SK-N-SH (cell line): Measurements from ENCODE around the gene BOC. TPM values are rescaled to one million over a fixed set of nuclear protein-coding genes. Genes with fewer than 3 reads are reported as not detected.

Experiments used
- CTCF ChIA-PET: fragments of 300-600, 350-600 bp; formaldehyde crosslinking; extraction: SDS; loops from one replicate; lab custom pipeline; 2021; lab: Yijun Ruan, JAX
- POLR2A ChIA-PET: fragments of 350-600 bp; sonication (Branson Sonifier 250); formaldehyde crosslinking; extraction: SDS; loops from one replicate; lab custom pipeline; 2020; ENCODE audit warnings: antibody characterized with exemption, inconsistent platforms; lab: Yijun Ruan, JAX
- DNase-seq: peaks from one replicate; pipeline ENCODE4 v3.0.0; 2012
- H2AFZ ChIP-seq: fragments of 200-600 bp; sonication (generic); 2 replicates; pipeline ENCODE4 v1.8.1; 2016; ENCODE audit warnings: antibody characterized with exemption, mild to moderate bottlenecking, low read depth
- H3F3A ChIP-seq: fragments of 200-600 bp; sonication (generic); replicated peaks from 2 replicates; pipeline ENCODE3; 2016; ENCODE audit warnings: antibody characterized with exemption, mild to moderate bottlenecking; ENCODE audit not compliant: insufficient read depth
- H3K27ac ChIP-seq, 2 experiments: fragments of 200-500 bp in 1 of 2; fragments of 200-600 bp in 1 of 2; sonication (Bioruptor generic) in 1 of 2; sonication (generic), shearing (Covaris generic) in 1 of 2; 2 replicates each; pipeline versions ENCODE4 v1.5.1 to v1.6.1; 2014 to 2016; ENCODE audit warnings: low read depth in 2 of 2, inconsistent platforms in 1 of 2, low read length in 1 of 2, mild to moderate bottlenecking in 1 of 2, mixed read lengths in 1 of 2
- H3K27me3 ChIP-seq: fragments of 200-600 bp; sonication (generic), shearing (Covaris generic); 2 replicates; pipeline ENCODE4 v1.6.1; 2016; ENCODE audit warnings: mixed run types; ENCODE audit not compliant: insufficient read depth
- H3K36me3 ChIP-seq, 2 experiments: fragments of 200-500 bp in 1 of 2; fragments of 200-600 bp in 1 of 2; sonication (Bioruptor generic) in 1 of 2; sonication (generic) in 1 of 2; replicated peaks in 1 of 2; 2 replicates each; pipeline versions ENCODE3 to v1.5.1; 2014 to 2016; ENCODE audit warnings: low read length in 1 of 2, mild to moderate bottlenecking in 1 of 2; ENCODE audit not compliant: insufficient read depth in 2 of 2, control insufficient read depth in 1 of 2
- H3K4me1 ChIP-seq, 2 experiments: fragments of 200-500 bp in 1 of 2; fragments of 200-600 bp in 1 of 2; sonication (Bioruptor generic) in 1 of 2; sonication (generic), shearing (Covaris generic) in 1 of 2; 2 replicates each; pipeline versions ENCODE4 v1.5.1 to v1.6.1; 2014 to 2016; ENCODE audit warnings: low read depth in 1 of 2, low read length in 1 of 2, mixed run types in 1 of 2; ENCODE audit not compliant: insufficient read depth in 2 of 2, control insufficient read depth in 1 of 2
- H3K4me2 ChIP-seq: fragments of 200-600 bp; sonication (generic), shearing (Covaris generic); 2 replicates; pipeline ENCODE4 v1.6.1; 2017; ENCODE audit warnings: mixed run types
- H3K4me3 ChIP-seq, 2 experiments: fragments of 200-500 bp in 1 of 2; fragments of 200-600 bp in 1 of 2; sonication (Bioruptor generic) in 1 of 2; sonication (generic), shearing (Covaris generic) in 1 of 2; 2 replicates each; pipeline versions ENCODE4 v1.5.1 to v1.8.1; 2014 to 2016; ENCODE audit warnings: low read depth in 2 of 2, inconsistent platforms in 1 of 2, low read length in 1 of 2, mild to moderate bottlenecking in 1 of 2, mixed read lengths in 1 of 2, moderate library complexity in 1 of 2
- H3K79me2 ChIP-seq: fragments of 200-600 bp; sonication (generic); 2 replicates; pipeline ENCODE4 v1.8.1; 2017; ENCODE audit warnings: mild to moderate bottlenecking; ENCODE audit not compliant: insufficient read depth
- H3K9ac ChIP-seq: fragments of 200-600 bp; sonication (generic); 2 replicates; pipeline ENCODE4 v1.6.1; 2017; ENCODE audit warnings: mixed run types
- H3K9me2 ChIP-seq: fragments of 200-600 bp; sonication (generic); 2 replicates; pipeline ENCODE4 v1.6.1; 2017; ENCODE audit warnings: mixed run types
- H3K9me3 ChIP-seq: fragments of 200-600 bp; sonication (generic); 2 replicates; pipeline ENCODE4 v1.6.1; 2017; ENCODE audit warnings: mixed run types, mild to moderate bottlenecking, moderate library complexity
- H4K20me1 ChIP-seq: fragments of 200-600 bp; sonication (generic); 2 replicates; pipeline ENCODE4 v1.6.1; 2017; ENCODE audit warnings: mild to moderate bottlenecking, mixed run types; ENCODE audit not compliant: insufficient read depth
- CTCF ChIP-seq: fragments of 200-600 bp; sonication (generic); IDR thresholded peaks from 2 replicates; pipeline ENCODE4 v1.6.1; 2017; ENCODE audit warnings: antibody characterized with exemption, mild to moderate bottlenecking, moderate library complexity
- ELF1 ChIP-seq: IDR thresholded peaks from 2 replicates; pipeline ENCODE4 v1.4.0; 2012
- EZH2phosphoT487 ChIP-seq: fragments of 200-600 bp; sonication (generic); IDR thresholded peaks from 2 replicates; pipeline ENCODE4 v1.6.1; 2017; ENCODE audit warnings: low read depth, mixed run types, mild to moderate bottlenecking, antibody characterized with exemption, moderate library complexity, borderline replicate concordance
- FOXM1 ChIP-seq: IDR thresholded peaks from 2 replicates; pipeline ENCODE4 v1.4.0; 2012; ENCODE audit warnings: low read depth, mild to moderate bottlenecking
- GABPA ChIP-seq: IDR thresholded peaks from 2 replicates; pipeline ENCODE4 v1.4.0; 2012; ENCODE audit warnings: low read depth, mild to moderate bottlenecking
- IRF3 ChIP-seq: fragments of 150-350 bp; IDR thresholded peaks from 2 replicates; pipeline ENCODE4 v1.6.1; 2016; ENCODE audit warnings: mild to moderate bottlenecking, low read depth, low read length
- MAX ChIP-seq: IDR thresholded peaks from 2 replicates; pipeline ENCODE4 v1.4.0; 2012; ENCODE audit warnings: low read depth
- MEF2A ChIP-seq: IDR thresholded peaks from 2 replicates; pipeline ENCODE4 v1.4.0; 2012; ENCODE audit warnings: low read depth, borderline replicate concordance
- NRF1 ChIP-seq: IDR thresholded peaks from 2 replicates; pipeline ENCODE4 v1.6.1; 2012; ENCODE audit warnings: low read depth, mild to moderate bottlenecking, low read length
- RCOR1 ChIP-seq: fragments of 150-350 bp; IDR thresholded peaks from 2 replicates; pipeline ENCODE4 v1.6.1; 2017; ENCODE audit warnings: antibody characterized with exemption, low read length
- REST ChIP-seq: IDR thresholded peaks from 2 replicates; pipeline ENCODE4 v1.6.1; 2012; ENCODE audit warnings: mild to moderate bottlenecking, low read depth, low read length, moderate library complexity
- RXRA ChIP-seq: IDR thresholded peaks from 2 replicates; pipeline ENCODE4 v1.4.0; 2012; ENCODE audit warnings: low read depth, mild to moderate bottlenecking, borderline replicate concordance
- TEAD4 ChIP-seq: IDR thresholded peaks from 2 replicates; pipeline ENCODE4 v1.4.0; 2012; ENCODE audit warnings: mild to moderate bottlenecking, borderline replicate concordance; ENCODE audit not compliant: insufficient read depth
- USF1 ChIP-seq: IDR thresholded peaks from 2 replicates; pipeline ENCODE4 v1.4.0; 2012; ENCODE audit warnings: low read depth, borderline replicate concordance
- USF2 ChIP-seq: fragments of 150-350 bp; IDR thresholded peaks from 2 replicates; pipeline ENCODE4 v1.6.1; 2017; ENCODE audit warnings: antibody characterized with exemption, low read length, low read depth, borderline replicate concordance
- YY1 ChIP-seq: IDR thresholded peaks from 2 replicates; pipeline ENCODE4 v1.4.0; 2012; ENCODE audit warnings: low read depth, mild to moderate bottlenecking
- ZBTB33 ChIP-seq: IDR thresholded peaks from 2 replicates; pipeline ENCODE4 v1.4.0; 2012; ENCODE audit warnings: low read depth, borderline replicate concordance
- WGBS: methylation state at CpG from one replicate; pipeline ENCODE4 v1.1.6; 2017; ENCODE audit warnings: low lambda C conversion rate; 5-methylcytosine and 5-hydroxymethylcytosine counted together
- polyA plus RNA-seq, 3 experiments: library from polyadenylated mRNA; depleted of rRNA; stranded (reverse); fragments of >200 nt; gene quantifications; 2 replicates each; pipeline ENCODE4 v1.2.3, GENCODE V29; 2012

The BOC gene
- polyA plus RNA-seq, 1 of the 3 experiments (the other 2 are of a cell fraction) = 6.6 TPM

GRCh38 chr3:113261626-113262303 is 50.4 kb downstream of the BOC start (continued):
- TF ChIP-seq ZBTB33 = no peak
- TF ChIP-seq EZH2phosphoT487 = no peak
- TF ChIP-seq IRF3 = no peak
- no peak for TF ChIP-seq GABPA
- no peak for TF ChIP-seq TEAD4
- TF ChIP-seq NRF1 = no peak
- TF ChIP-seq, all 33 proteins: peak for 0

GRCh38 chr3:113262304-113262665 is 50.9 kb downstream of the BOC start:
- no peak overlapping the region for H2AFZ ChIP-seq
- H3K4me1 ChIP-seq = peaks cover 0 to 14% of the 10 kb centered on the region in 2 experiments; a peak in 1 of 4 replicates
- no peaks in the 10 kb centered on the region for H3K9me3 ChIP-seq
- H3K9me2 ChIP-seq = no peaks in the 10 kb centered on the region
- H3K4me3 ChIP-seq = no peak overlapping the region
- H3K4me2 ChIP-seq = no peak overlapping the region
- no peaks in the 10 kb centered on the region for H4K20me1 ChIP-seq
- H3K27me3 ChIP-seq = no peaks in the 10 kb centered on the region
- POLR2A ChIA-PET = no interaction called here
- no peaks in the 10 kb centered on the region for H3K79me2 ChIP-seq
- H3K27ac ChIP-seq = no peak overlapping the region
- no peaks in the 10 kb centered on the region for H3F3A ChIP-seq
- CTCF ChIA-PET = interaction anchor here (3.2 kb wide), 1 partner anchor 26 kb away, joined by 11 read pairs; no protein-coding TSS in a partner anchor
- peaks cover 0 to 10% of the 10 kb centered on the region in 2 experiments for H3K36me3 ChIP-seq
- no peak overlapping the region for H3K9ac ChIP-seq
- WGBS = 89% methylated on average over 2 of the region's 2 CpGs
- no peak for DNase-seq
- TF ChIP-seq EZH2phosphoT487 (no peak), FOXM1 (no peak), USF1 (no peak), YY1 (no peak), MEF2A (no peak), CTCF (no peak), RXRA (no peak), MAX (no peak), ELF1 (no peak), USF2 (no peak), RCOR1 (no peak), REST (no peak), GABPA (no peak), IRF3 (no peak)
